Suprapubic skin (tissue), 4 donors: Measurements from ENCODE around the gene NFYC.

Experiments used
- CTCF ChIP-seq, 2 donors: fragments of 200-600 bp in 1 of 2; fragments of 450-650 bp in 1 of 2; sonication (generic) in 1 of 2; IDR thresholded peaks; one replicate each; pipeline ENCODE4 v1.5.1; 2016 to 2019; ENCODE audit warnings: antibody characterized with exemption in 2 of 2, mild to moderate bottlenecking in 1 of 2, moderate library complexity in 1 of 2
- POLR2A ChIP-seq, 2 donors: fragments of 450-650 bp; IDR thresholded peaks; one replicate each; pipeline ENCODE4 v1.6.1; 2017; ENCODE audit warnings: antibody characterized with exemption in 2 of 2, mild to moderate bottlenecking in 2 of 2, moderate library complexity in 2 of 2
- POLR2AphosphoS5 ChIP-seq, 3 donors: sonication (generic); formaldehyde crosslinking; IDR thresholded peaks; one replicate each; pipeline ENCODE4 v1.6.1; 2017; ENCODE audit warnings: antibody characterized with exemption in 3 of 3

GRCh38 chr1:40711465-40712404, 20.2 kb downstream of the NFYC start:
- TF ChIP-seq CTCF (IDR thresholded peaks at IDR 0.05) (no peak), POLR2A (IDR thresholded peaks at IDR 0.05) (no peak), POLR2AphosphoS5 (IDR thresholded peaks at IDR 0.05) (no peak)
